ENCODE results near the gene NSG1.

NSG1 gene

GRCh38 chr4:4411906-4412305, 25.0 kb downstream of the NSG1 start:
- no peak for DNase-seq (ENCODE audit: low read depth)
- TF ChIP-seq, protein P1, sequence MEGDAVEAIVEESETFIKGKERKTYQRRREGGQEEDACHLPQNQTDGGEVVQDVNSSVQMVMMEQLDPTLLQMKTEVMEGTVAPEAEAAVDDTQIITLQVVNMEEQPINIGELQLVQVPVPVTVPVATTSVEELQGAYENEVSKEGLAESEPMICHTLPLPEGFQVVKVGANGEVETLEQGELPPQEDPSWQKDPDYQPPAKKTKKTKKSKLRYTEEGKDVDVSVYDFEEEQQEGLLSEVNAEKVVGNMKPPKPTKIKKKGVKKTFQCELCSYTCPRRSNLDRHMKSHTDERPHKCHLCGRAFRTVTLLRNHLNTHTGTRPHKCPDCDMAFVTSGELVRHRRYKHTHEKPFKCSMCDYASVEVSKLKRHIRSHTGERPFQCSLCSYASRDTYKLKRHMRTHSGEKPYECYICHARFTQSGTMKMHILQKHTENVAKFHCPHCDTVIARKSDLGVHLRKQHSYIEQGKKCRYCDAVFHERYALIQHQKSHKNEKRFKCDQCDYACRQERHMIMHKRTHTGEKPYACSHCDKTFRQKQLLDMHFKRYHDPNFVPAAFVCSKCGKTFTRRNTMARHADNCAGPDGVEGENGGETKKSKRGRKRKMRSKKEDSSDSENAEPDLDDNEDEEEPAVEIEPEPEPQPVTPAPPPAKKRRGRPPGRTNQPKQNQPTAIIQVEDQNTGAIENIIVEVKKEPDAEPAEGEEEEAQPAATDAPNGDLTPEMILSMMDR (IDR thresholded peaks at IDR 0.05; ENCODE audit: low read length, missing control alignments), result no peak
- H3K4me3 ChIP-seq (replicated peaks; ENCODE audit: low read depth, low read length), result no peak overlapping the region

DNA sequence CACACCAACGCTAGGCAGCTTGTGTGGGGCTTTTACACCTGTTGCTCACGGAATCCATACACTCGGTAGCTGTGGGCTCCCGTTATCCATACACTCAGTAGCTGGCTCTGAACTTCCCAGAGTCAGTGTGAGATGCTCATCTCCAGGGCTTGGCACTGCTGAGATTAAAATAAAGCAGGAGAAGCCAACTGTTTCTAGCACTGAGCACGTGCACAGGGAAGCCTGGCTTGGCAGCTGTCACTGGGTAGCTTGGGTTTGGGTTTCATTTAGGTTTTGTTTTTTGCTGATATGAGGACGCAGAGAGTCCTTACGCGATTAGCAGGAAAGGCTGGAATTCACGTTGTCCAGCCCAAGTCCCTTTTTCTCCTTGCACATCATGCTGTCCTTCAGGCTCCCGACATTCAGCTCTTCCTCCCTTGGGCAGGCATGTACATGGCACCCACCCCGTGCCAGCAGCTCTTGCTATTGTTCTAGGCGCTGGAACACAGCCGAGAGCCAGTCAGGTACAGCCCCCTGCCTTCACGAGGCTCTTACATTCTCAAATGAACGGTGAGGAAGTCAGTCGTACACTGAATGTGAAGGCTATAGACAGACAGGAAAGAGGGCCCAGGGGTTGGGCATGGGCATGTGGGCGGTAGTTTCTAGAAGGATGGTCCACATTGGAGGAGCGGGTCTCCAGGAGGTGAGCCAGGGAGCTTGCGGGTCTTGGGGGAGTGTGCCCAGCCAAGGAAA, 25.9 kb downstream of the NSG1 start:
- no peak overlapping the region for H3K4me3 ChIP-seq (replicated peaks; ENCODE audit: low read depth, low read length)
- no peak for DNase-seq (ENCODE audit: low read depth)
- TF ChIP-seq, protein P1 (IDR thresholded peaks at IDR 0.05; ENCODE audit: low read length, missing control alignments), result no peak

- H3K4me3 ChIP-seq (replicated peaks; ENCODE audit: low read depth, low read length), result no peak overlapping the region
- no peak for DNase-seq (ENCODE audit: low read depth)
- TF ChIP-seq, protein P1 (IDR thresholded peaks at IDR 0.05; ENCODE audit: low read length, missing control alignments), result no peak
Measured at GRCh38 chr4:4413373-4413725, 26.4 kb downstream of the NSG1 start.

DNA sequence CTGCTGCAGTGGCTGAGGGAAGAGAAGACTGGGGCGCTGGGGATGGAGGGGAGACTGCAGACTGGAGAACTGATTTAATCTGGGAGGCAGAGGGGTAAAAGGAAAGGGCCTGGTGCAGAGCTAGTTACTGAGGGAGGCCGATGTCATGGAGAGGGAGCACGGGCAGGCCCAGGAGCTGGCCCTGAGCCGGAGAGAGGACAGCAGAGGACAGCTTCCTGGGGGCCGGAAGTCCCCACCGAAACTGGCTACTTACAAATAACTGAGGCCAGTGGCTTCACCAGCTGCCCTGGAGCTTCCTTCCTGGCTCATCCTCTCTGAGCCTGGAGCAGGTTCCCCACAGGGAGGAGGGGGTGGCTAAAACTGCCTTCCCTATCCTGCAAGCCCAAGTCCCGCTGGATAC, 26.9 kb downstream of the NSG1 start:
- no peak overlapping the region for H3K4me3 ChIP-seq (replicated peaks; ENCODE audit: low read depth, low read length)
- TF ChIP-seq, protein P1 (IDR thresholded peaks at IDR 0.05; ENCODE audit: low read length, missing control alignments), result no peak
- no peak for DNase-seq (ENCODE audit: low read depth)

GRCh38 chr4:4415107-4415805, 28.4 kb downstream of the NSG1 start:
- H3K4me3 ChIP-seq (replicated peaks; ENCODE audit: low read depth, low read length), result no peak overlapping the region
- TF ChIP-seq, protein P1 (IDR thresholded peaks at IDR 0.05; ENCODE audit: low read length, missing control alignments), result no peak
- DNase-seq (ENCODE audit: low read depth), result no peak

DNA sequence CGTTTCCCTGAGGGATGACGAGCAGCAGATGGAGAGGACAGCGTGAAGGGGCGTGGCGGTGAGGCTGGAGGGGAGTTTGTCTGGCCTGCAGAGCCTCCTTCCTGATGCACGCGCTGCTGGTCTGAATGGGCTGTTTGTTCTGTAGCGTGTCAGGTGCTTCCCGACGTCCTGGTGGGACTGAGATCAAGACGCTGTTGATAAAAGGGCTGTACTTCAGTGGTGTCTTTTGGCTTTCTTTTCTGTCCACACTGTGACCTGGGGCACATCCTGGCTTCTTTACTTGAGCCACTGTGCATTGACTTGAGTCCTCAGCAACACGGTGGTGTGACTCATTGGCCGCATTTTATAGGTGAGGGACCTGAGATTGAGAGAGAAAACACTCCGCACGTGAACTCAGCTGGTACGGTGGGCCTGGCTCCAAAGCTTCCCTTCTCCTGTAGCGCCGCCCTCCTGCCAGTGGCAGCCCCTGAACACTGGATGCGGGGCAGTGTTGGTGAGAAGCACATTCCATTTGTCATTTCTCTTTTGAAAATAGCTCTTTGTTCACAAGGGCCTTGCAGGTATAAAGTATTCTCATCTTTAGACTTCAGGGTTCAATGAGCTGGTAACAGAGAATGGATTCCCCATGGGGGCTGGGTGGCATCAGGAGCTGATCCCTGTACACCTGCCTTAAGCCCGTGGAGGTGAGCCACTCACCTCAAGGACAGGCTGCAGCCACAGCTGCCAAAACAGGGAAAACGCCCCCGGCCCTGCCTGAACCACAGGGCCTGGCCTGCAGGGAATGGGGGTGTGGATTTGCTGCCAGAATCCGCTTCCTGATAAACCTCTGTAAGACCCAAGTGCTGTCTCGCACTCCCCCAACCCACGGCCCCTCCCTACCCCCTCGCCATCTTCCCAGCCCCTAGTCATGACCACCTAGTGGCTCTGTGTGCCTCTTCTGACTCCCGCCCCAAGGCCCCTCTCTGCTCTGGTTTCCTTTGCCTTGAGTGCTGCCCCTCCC, 29.2 kb downstream of the NSG1 start:
- TF ChIP-seq, protein P1 (IDR thresholded peaks at IDR 0.05; ENCODE audit: low read length, missing control alignments), result no peak
- DNase-seq (ENCODE audit: low read depth), result no peak
- no peak overlapping the region for H3K4me3 ChIP-seq (replicated peaks; ENCODE audit: low read depth, low read length)

Measured in fibroblast of pulmonary artery (primary cell).